Pulmonary artery endothelial cell (primary cell): Measurements from ENCODE around the gene WDR74. TPM values are rescaled to one million over a fixed set of nuclear protein-coding genes. Genes with fewer than 3 reads are reported as not detected.
"Not testable (repeated sequence)": the region's sequence is repeated elsewhere in the genome, so short reads cannot be mapped to it uniquely, and the experiment has no call there.

Experiments
- DNase-seq: peaks from one replicate; pipeline ENCODE4 v3.0.0-alpha.2; 2011; ENCODE audit warnings: low read depth, low spot score
- total RNA-seq: library from RNA; depleted of rRNA; stranded (reverse); fragments of >200 nt; gene quantifications from 2 replicates; pipeline ENCODE4 v1.2.3, GENCODE V29; 2014

Gene WDR74
- 71.1 and 71.2 TPM in 2 replicates for total RNA-seq

DNA sequence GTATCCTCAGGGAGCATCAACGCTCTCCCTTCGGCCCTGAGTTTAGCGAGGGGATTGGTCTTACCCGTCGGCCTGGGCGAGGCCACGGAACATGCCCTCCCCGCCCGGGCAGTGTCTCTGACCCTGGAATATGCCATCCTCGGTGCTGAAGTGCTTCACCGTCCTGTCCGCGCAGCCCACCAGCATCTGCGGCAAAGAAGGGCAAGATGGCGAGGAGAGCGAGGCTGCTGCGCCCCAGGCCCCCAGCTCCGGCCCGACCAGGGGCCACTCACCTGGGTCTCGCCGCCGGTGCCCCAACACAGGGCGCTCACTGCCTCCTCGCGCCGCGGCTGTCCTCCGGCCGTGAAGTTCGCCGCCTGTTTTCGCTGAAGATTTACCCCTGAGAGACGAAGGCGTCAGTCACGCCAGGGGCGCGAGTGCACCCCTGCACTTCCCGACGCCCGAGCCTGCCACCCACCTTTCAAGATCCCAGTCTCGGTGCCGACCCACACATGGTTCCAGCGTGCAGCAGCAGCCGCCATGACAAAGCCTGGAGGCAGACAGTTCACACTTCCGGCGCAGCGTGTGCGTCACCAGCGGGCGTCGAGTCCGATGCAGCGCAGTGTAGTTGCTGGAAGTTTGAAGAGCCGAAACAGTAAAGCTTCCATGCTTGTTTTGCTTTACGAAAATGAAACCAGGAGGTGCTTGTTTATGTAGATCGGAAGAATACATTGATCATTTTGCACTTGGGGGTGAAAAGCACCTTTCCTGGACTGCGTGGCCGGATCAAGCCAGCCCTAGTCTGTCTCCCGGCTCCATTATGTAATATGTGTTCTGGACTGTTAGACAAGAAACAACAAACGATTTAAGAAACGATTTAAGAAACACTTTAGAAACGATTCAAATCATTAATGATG, at the start of gene WDR74:
Gene WDR74 (minus strand): TSS at position 541 of the 896 bp plus-strand sequence. CDS start 20 bp downstream, at position 521.
- DNase-seq, result peak; percentile 77

DNA sequence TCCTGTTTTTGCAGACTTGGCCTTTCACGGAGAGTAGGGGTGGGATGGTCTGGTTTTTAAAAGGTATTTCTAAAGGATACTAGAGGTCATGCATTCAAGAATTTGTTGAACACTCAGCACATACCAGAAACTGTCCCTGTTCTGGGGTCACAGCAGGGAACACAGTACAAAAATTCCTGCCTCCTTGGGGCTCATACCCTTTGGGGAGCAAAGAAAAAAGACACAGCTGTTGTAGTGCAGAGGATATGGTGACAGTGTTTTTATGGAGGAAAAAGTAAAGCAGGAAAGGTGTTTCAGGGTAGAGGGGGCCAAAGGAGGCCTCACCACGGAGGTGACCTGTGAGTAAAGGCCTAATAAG, 49.7 kb upstream of the WDR74 start:
- DNase-seq, result no peak

DNA sequence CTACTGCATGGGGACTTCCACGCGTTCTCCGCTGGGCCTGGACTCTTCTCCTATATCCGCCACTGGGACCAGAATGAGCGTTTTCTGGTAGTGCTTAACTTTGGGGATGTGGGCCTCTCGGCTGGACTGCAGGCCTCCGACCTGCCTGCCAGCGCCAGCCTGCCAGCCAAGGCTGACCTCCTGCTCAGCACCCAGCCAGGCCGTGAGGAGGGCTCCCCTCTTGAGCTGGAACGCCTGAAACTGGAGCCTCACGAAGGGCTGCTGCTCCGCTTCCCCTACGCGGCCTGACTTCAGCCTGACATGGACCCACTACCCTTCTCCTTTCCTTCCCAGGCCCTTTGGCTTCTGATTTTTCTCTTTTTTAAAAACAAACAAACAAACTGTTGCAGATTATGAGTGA, 49.0 kb upstream of the WDR74 start:
- DNase-seq, result no peak

DNA sequence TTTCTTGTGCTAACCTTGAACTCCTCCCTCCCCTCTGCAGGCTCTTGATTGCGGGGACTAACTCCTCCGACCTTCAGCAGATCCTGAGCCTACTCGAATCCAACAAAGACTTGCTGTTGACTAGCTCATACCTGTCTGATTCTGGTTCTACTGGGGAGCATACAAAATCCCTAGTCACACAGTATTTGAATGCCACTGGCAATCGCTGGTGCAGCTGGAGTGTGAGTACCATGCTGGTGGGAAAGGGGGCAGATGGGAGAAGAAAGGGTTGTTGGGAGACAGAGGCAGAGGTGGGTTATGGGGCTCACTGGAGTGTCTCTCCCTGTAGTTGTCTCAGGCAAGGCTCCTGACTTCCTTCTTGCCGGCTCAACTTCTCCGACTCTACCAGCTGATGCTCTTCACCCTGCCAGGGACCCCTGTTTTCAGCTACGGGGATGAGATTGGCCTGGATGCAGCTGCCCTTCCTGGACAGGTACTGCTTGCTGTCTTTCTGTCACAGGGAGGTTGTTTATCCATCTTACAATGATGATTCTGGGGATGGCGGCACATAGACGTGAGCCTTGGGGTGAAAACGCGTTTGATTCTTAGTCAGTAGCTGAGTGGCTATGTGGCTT, 45.9 kb upstream of the WDR74 start:
- no peak for DNase-seq

DNA sequence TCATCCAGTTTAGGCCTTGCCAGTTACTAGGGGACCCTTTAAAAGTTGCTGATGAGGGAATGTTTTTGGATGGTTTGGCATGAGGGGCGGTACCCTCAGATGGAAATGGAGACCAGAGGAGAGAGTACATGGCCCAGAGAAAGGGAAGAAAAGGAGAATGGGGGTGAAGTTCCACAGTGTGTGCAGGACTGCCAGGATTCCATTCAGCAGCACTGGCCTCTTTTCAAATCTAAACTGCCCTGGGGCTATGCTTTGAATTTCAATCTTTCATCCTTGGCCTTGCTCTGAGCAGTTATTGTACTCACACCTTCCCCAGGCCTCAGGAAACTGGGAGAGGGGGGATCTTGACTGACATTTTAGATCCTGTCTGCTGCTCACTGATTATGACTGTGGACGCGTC, 44.3 kb upstream of the WDR74 start:
- DNase-seq, result no peak

DNA sequence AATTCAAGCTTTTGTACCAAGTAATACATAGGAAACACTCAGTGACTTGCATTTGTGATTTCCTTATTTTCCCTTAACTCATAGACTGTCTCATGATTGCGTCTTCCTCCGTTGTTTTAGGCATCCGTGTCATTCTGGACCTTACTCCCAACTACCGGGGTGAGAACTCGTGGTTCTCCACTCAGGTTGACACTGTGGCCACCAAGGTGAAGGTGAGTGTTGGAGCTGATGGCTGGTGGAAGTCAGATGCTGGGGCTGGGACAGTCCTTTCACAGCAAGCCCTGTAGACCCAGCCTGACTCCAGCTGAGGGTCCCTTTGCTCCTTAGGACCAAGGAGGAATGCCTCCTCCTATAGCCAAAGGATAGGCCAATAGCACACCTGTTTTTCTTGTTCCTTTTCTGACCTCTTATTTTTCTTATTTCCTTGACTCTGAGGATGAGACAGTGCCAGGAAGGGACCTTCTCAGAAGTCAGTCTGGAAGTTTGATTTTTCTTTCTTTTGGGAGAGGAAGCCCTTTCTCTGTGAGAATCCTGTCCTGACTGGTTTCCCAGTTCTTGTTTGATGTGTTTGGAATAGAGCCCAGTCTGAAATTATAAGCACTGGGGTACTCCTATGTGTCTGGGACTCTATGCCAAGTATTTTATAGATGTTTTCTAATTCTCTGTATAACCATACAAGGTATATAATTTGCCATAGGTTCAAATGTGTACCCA, 43.6 kb upstream of the WDR74 start:
- DNase-seq, result no peak

DNA sequence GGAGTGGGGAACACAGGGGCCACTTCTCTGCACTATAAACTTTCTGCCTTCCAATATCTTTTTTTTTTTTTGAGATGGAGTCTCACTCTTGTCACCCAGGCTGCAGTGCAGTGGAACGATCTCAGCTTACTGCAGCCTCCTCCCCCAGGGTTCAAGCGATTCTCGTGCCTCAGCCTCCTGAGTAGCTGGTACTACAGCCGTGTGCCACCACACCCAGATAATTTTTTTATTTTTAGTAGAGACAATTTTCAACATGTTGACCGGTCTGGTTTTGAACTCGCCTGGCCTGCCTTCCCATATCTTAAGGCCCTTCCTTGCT, 43.0 kb upstream of the WDR74 start:
- no peak for DNase-seq

DNA sequence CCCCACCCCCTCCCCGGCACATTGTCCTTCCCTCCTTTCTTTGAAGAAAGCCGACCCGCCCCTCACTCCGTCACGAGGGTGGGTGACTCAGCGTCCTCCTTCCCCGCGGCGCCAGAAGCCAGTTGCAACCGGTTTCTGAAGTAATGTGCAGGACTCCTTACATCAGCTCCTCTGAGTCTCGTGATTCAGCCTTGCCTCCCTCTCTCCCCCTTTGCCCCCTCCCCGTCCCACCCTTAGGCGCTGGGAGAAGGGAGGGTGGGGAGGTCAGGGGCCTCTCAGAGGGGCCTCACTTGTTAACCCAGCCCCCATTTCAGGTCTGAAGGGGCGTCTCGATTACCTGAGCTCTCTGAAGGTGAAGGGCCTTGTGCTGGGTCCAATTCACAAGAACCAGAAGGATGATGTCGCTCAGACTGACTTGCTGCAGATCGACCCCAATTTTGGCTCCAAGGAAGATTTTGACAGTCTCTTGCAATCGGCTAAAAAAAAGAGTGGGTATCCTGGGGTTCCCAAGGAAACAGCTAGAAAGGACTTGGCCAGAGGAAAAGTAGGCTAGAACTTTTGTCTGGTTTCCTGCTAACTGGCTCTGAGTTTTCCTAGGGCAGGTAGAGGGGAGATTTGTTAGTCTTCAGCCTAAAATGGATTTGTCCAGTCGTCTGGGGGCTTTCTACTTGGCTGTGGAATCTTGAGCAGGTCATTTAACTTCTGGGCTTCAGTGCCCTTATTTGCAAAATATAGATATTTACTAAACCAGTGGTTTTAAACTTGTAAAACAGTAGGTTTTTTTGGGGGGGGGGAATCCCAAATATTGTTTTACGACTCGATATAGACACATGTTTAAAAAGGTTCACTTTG, 42.4 kb upstream of the WDR74 start:
- peak; percentile 90 for DNase-seq

DNA sequence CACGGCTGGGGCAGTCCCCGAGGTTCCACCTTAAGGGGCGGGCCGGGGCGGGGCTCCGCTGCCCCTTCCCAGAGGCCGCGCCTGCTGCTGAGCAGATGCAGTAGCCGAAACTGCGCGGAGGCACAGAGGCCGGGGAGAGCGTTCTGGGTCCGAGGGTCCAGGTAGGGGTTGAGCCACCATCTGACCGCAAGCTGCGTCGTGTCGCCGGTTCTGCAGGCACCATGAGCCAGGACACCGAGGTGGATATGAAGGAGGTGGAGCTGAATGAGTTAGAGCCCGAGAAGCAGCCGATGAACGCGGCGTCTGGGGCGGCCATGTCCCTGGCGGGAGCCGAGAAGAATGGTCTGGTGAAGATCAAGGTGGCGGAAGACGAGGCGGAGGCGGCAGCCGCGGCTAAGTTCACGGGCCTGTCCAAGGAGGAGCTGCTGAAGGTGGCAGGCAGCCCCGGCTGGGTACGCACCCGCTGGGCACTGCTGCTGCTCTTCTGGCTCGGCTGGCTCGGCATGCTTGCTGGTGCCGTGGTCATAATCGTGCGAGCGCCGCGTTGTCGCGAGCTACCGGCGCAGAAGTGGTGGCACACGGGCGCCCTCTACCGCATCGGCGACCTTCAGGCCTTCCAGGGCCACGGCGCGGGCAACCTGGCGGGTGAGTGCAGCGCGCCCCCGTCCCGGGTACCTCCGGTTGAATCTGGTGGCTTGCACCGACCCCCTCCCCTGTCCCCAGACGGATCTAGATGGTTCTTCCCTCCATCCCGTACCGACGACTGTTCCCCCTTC, 41.6 kb upstream of the WDR74 start, which contains the start of gene SLC3A2:
Gene SLC3A2 (plus strand): TSS at position 94 of the 776 bp plus-strand sequence. CDS start 128 bp downstream, at position 222.
- peak; percentile 51 for DNase-seq

DNA sequence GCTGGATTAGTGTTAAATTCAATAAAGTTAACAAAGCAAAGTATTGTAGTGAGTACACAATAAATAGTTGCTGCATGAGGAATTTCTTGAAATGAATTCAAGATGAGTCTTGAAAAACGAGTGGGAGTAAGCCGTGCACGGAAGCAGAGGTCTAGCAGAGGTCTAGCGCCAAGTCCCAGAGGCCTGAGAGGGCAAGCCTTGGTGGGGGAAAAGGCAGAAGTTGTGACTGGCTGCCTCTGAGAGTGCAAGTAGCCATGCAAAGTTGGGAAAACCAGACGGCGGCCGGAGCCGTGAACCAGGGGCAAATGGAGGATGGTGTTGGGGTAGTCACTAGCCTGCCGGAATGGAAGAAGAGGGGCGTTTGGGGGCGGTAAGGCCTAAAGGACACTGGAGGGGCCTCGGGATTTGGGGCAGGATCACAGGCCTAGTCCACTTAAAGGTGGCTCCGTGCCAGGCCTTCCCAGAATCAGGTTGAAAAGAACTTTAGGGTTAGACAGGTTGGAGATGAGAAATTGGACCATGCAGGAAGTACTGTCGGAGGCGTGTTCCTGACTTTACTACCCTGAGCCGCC, 40.9 kb upstream of the WDR74 start:
- no peak for DNase-seq

DNA sequence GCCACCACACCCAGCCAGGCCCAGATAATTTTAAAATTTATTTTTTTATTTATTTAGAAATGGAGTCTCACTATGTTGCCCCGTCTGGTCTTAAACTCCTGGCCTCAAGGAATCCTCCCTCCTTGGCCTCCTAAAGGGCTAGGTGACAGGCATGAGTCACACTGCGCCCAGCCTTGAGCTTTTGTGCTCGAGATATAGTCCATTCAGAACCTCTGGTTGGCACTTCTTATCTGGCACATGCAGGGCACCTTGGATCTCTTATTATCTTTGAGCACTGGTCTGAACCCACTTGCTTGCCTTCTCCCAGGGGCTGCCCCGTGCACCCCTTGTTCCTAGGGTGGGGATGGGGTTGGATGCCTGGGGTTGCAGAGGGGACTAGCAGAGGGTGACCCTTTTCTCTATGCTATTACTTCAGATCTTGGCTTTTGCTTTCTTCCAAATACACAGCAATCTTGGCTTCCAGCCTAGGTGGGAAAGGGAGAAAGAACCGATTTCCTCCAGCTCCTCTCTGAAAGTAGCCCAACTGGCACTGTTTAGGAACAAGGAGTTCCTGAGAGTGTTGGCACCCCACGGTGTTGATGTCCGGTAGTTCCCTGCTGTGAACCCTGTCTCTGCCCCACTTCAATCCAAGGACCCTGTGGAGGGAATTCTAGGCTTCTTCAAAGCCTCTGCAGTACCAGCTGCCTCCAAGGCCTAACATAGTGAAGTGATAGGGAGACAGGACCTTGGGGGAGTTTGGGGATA, 40.0 kb upstream of the WDR74 start:
- DNase-seq, result no peak

DNA sequence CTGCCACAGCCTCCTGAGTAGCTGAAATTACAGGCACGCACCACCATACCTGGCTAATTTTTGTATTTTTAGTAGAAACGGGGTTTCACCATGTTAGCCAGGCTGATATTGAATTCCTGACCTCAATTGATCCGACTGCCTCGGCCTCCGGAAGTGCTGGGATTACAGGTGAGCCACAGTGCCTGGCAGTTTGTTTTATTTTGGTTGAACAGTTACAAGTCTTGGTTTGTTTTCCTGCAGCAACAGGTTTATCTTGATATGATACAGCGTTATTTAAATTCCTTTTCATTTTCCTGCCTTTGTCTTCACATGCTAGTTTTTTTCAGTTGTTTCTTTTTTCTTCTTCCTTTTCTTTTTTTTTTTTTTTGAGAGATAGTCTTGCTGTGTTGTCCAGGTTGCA, 37.3 kb upstream of the WDR74 start:
- DNase-seq, result no peak

DNA sequence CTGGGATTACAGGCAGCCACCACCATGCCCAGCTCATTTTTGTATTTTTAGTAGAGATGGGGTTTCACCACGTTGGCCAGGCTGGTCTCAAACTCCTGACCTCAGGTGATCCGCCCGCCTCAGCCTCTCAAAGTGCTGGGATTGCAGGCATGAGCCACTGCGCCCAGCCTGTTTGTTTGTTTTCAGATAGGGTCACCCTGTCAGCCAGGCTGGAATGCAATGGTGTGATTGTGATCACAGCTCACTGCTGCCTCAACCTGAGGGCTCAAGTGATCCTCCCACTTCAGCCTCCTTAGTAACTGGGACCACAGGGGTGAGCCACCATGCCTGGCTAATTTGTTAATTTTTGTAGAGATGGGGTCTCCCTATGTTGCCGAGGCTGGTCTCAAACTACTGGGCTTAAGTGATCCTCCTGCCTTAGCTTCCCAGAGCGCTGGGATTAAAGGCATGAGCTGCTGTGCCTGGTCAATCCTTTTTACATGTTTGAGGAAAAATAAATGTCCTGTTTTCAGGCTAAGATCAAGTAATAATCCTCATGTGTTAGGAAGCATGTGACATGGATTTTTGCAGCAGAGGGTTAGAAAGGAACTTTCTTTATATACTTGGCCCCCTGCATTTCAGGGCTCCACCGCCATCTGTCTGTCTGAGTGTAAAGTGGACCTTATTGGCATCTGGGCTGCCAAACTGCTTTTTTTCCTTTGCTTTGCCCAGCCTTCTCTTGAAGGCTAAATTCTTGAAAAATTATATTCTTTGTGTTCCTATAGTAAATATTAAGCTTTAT, 36.5 kb upstream of the WDR74 start:
- DNase-seq, result no peak

DNA sequence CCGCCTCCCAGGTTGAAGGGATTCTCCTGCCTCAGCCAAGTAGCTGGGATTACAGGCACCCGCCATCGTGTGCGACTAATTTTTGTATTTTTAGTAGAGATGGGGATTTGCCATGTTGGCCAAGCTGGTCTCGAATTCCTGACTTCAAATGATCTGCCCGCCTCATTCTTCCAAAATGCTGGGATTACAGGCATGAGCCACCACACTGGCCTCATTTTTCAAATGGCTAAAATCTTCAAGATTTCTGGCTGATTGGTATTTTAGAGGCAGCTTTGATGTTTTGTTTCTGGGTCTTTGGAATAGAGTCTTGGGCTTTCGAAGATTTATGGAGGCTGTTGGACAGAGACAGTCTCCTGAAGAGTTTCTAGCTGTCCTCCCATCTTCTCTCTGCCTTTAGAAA, 35.5 kb upstream of the WDR74 start:
- no peak for DNase-seq

DNA sequence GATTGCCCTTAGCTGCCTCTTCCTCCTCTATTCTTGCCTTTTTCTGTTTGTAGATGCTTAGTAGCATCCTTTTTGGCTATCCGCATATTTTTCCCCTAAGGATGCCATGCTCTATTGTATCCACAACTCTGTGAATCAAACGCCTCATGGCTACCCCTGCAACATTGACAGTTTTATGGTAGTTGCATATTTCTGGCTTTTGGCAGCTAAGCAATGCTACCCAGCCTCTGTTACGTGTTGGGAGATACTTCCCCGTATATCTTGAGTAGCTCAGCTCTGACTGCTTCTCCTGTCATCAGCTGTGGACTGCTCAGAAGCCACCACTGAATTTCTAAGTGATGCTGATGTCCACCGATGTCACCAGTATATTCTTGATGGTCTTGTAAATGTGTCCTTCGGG, 26.2 kb upstream of the WDR74 start:
- DNase-seq, result no peak

DNA sequence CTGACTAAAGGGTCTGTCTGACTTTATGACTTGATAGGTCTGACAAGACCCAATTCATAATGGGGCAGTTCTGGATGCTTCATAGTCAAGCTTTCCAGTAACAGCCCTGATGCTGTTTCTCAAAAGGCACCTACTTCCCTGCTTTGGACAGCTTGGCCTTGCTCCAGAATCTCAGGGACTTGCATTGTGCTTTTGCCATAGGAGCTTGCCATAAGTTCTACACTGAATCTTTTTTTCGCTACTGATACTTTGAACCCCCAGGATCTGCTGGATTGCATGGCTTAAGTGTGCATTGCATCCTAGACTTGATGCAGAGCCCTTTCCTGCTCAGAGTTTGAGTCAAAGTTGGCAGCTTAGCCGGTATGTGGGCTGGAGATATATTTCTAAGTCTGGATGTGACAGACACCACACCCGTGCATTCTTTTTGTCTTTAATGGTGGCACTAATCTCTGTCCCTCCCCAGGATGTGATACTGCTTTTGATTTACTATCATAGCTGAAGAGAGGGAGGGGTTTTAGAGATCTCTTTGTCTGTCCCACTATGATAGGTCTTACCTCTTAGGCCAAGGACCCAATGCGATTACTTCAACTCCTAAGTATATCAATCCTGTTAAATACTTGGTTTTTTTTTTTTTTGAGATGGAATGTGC, 24.4 kb upstream of the WDR74 start:
- DNase-seq, result no peak

DNA sequence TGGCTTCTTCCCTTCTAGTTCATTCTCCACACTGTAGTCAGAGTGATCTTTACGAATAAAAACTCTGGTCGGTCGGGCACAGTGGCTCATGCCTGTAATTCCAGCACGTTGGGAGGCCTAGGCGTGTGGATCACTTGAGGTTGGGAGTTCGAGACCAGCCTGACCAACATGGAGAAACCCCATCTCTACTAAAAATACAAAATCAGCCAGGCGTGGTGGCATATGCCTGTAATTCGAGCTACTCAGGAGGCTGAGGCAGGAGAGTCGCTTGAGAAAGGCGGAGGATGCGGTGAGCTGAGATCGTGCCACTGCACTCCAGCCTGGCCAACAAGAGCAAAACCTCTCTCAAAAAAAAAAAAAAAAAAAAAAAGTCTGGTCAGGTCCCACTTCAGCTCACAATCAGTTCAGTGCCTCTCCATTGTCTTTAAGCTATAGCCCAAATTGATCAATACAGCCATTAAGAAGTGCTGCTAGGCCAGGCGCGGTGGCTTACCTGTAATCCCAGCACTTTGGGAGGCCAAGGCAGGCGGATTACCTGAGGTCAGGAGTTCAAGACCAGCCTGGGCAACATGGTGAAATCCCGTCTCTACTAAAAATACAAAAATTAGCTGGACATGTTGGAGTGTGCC, 22.3 kb upstream of the WDR74 start:
- not testable (repeated sequence) for DNase-seq
